ENCODE measurements around the gene ZNF580. TPM values are rescaled to one million over a fixed set of nuclear protein-coding genes. Genes with fewer than 3 reads are reported as not detected.

ZNF580 gene
- total and polyA plus RNA-seq, 9 of the 15 experiments (the other 6 are each of a cell fraction or from before 2014, with no cell fraction given) = 2.3 to 47.4 (median 6.0) TPM

DNA sequence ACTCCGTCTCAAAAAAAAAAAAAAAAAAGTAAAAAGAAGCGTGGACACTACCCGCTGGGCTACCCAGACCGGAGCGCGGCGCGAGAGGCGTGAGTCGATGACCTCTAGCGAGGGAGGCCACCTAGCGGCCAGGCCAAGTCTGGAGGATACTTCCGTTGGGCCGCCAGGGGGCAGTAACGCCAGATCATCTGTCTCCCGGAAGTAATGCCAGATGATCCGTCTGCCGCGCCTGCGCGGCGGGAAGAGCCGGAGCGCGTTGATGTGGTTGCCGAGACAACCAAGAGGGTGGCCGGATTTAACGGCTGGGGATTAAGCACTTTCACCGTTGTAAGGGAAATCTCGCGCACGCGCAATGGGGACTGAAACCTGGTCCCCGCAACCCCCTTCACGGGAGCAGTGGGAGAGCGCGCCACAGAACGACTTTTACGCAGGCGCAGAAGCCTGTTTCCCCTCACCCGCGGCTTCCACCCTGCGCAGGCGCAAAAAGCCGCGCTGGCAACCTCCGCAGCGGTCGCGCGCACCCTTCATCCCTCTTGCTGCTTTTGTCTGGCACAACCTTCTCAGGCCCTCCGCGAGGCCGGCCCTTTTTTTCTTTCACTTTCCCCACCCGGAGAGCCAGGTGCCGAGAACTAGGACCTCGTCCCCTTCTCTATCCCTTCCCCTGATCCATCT lies 13.0 kb downstream of the ZNF580 start (continued):
- TF ChIP-seq, protein P1, sequence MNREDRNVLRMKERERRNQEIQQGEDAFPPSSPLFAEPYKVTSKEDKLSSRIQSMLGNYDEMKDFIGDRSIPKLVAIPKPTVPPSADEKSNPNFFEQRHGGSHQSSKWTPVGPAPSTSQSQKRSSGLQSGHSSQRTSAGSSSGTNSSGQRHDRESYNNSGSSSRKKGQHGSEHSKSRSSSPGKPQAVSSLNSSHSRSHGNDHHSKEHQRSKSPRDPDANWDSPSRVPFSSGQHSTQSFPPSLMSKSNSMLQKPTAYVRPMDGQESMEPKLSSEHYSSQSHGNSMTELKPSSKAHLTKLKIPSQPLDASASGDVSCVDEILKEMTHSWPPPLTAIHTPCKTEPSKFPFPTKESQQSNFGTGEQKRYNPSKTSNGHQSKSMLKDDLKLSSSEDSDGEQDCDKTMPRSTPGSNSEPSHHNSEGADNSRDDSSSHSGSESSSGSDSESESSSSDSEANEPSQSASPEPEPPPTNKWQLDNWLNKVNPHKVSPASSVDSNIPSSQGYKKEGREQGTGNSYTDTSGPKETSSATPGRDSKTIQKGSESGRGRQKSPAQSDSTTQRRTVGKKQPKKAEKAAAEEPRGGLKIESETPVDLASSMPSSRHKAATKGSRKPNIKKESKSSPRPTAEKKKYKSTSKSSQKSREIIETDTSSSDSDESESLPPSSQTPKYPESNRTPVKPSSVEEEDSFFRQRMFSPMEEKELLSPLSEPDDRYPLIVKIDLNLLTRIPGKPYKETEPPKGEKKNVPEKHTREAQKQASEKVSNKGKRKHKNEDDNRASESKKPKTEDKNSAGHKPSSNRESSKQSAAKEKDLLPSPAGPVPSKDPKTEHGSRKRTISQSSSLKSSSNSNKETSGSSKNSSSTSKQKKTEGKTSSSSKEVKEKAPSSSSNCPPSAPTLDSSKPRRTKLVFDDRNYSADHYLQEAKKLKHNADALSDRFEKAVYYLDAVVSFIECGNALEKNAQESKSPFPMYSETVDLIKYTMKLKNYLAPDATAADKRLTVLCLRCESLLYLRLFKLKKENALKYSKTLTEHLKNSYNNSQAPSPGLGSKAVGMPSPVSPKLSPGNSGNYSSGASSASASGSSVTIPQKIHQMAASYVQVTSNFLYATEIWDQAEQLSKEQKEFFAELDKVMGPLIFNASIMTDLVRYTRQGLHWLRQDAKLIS (CRISPR knock-in tag; IDR thresholded peaks at IDR 0.05) = peak; percentile 92; the same call in 1 of the 2 replicates
- TF ChIP-seq L3MBTL2 (IDR thresholded peaks at IDR 0.05) (peak; percentile 84), FOXP1 (CRISPR knock-in tag; IDR thresholded peaks at IDR 0.05) (peak; percentile 27; the same call in 1 of the 2 replicates), GABPA (tag; conservative IDR thresholded peaks at IDR 0.05; ENCODE audit: low read depth) (peak; percentile 92), GATAD2A (IDR thresholded peaks at IDR 0.05) (peak; percentile 88), ZNF586 (CRISPR knock-in tag; conservative IDR thresholded peaks at IDR 0.05) (no peak), SAFB (IDR thresholded peaks at IDR 0.05; ENCODE audit: borderline replicate concordance, low read depth, low read length) (no peak), KLF1 (tag; IDR thresholded peaks at IDR 0.05) (peak; percentile 71), BRCA1 (IDR thresholded peaks at IDR 0.05) (no peak), BRCA1 (CRISPR knock-in tag; IDR thresholded peaks at IDR 0.05) (no peak), MAZ (CRISPR knock-in tag; conservative IDR thresholded peaks at IDR 0.05 in 1 of 2, IDR thresholded peaks at IDR 0.05 in 1 of 2) (peak; percentile 66 to 74; a peak in 3 of 4 replicates), MEF2D (tag; conservative IDR thresholded peaks at IDR 0.05; ENCODE audit: low read depth) (0 out of 2 replicates have a peak, but pooled peaks have one; percentile 21), POLR2AphosphoS5 (IDR thresholded peaks at IDR 0.05; ENCODE audit: control insufficient read depth, insufficient read depth, low read depth, low read length) (peak; percentile 38), MECOM (CRISPR knock-in tag; IDR thresholded peaks at IDR 0.05) (0 out of 2 replicates have a peak, but pooled peaks have one; percentile 29), SREBF1 (IDR thresholded peaks at IDR 0.05; ENCODE audit: borderline replicate concordance, low read depth, low read length) (no peak), ZNF274 (IDR thresholded peaks at IDR 0.05; ENCODE audit: borderline replicate concordance, low read depth, low read length) (no peak), CC2D1A (IDR thresholded peaks at IDR 0.05) (peak; percentile 73; the same call in 1 of the 2 replicates), ZNF79 (CRISPR knock-in tag; IDR thresholded peaks at IDR 0.05; ENCODE audit: low read depth) (no peak), ZNF224 (CRISPR knock-in tag; IDR thresholded peaks at IDR 0.05) (no peak), CBX2 (IDR thresholded peaks at IDR 0.05; ENCODE audit: insufficient read depth, low read length, poor library complexity, severe bottlenecking) (no peak), GABPB2 (CRISPR knock-in tag; conservative IDR thresholded peaks at IDR 0.05) (no peak)
- TF ChIP-seq, protein P2, sequence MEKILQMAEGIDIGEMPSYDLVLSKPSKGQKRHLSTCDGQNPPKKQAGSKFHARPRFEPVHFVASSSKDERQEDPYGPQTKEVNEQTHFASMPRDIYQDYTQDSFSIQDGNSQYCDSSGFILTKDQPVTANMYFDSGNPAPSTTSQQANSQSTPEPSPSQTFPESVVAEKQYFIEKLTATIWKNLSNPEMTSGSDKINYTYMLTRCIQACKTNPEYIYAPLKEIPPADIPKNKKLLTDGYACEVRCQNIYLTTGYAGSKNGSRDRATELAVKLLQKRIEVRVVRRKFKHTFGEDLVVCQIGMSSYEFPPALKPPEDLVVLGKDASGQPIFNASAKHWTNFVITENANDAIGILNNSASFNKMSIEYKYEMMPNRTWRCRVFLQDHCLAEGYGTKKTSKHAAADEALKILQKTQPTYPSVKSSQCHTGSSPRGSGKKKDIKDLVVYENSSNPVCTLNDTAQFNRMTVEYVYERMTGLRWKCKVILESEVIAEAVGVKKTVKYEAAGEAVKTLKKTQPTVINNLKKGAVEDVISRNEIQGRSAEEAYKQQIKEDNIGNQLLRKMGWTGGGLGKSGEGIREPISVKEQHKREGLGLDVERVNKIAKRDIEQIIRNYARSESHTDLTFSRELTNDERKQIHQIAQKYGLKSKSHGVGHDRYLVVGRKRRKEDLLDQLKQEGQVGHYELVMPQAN (IDR thresholded peaks at IDR 0.05; ENCODE audit: borderline replicate concordance) = peak; percentile 30; the same call in 1 of the 2 replicates
- TF ChIP-seq, protein P3, sequence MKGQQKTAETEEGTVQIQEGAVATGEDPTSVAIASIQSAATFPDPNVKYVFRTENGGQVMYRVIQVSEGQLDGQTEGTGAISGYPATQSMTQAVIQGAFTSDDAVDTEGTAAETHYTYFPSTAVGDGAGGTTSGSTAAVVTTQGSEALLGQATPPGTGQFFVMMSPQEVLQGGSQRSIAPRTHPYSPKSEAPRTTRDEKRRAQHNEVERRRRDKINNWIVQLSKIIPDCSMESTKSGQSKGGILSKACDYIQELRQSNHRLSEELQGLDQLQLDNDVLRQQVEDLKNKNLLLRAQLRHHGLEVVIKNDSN (CRISPR knock-in tag; IDR thresholded peaks at IDR 0.05) = no peak
